MCF 10A (cell line): ENCODE data around the gene PLS1. TPM values are rescaled to one million over a fixed set of nuclear protein-coding genes. Genes with fewer than 3 reads are reported as not detected.

Experiments used
- BruUV-seq: library from RNA; stranded (reverse); fragments of 400-500 nt; replicated peaks from 2 replicates; lab custom pipeline; 2021; lab: Mats Ljungman, UMichigan
- CTCF ChIA-PET: fragments of 300-600 bp; sonication (Branson Sonifier 250); formaldehyde crosslinking; extraction: SDS; loops from one replicate; lab custom pipeline; 2021; ENCODE audit warnings: antibody characterized with exemption, inconsistent platforms; lab: Yijun Ruan, JAX
- POLR2A ChIA-PET: fragments of 300-600, 350-650 bp; sonication (Branson Sonifier 250); formaldehyde crosslinking; extraction: SDS; loops from one replicate; lab custom pipeline; 2020; ENCODE audit warnings: antibody characterized with exemption, inconsistent platforms; lab: Yijun Ruan, JAX
- DNase-seq: peaks from one replicate; pipeline ENCODE4 v3.0.0-alpha.2; 2018; ENCODE audit not compliant: unreplicated experiment
- H3K27ac Mint-ChIP-seq: one replicate; pipeline ENCODE4 v1.8.0; 2022; ENCODE audit warnings: mild to moderate bottlenecking, low read depth, mixed read lengths; ENCODE audit not compliant: unreplicated experiment
- H3K27me3 Mint-ChIP-seq: one replicate; pipeline ENCODE4 v1.8.0; 2022; ENCODE audit warnings: mixed read lengths; ENCODE audit not compliant: insufficient read depth, unreplicated experiment
- H3K36me3 Mint-ChIP-seq: one replicate; pipeline ENCODE4 v1.8.0; 2022; ENCODE audit warnings: mild to moderate bottlenecking, moderate library complexity, mixed read lengths; ENCODE audit not compliant: insufficient read depth, unreplicated experiment
- H3K4me1 Mint-ChIP-seq: one replicate; pipeline ENCODE4 v1.8.0; 2022; ENCODE audit warnings: mixed read lengths; ENCODE audit not compliant: insufficient read depth, unreplicated experiment
- H3K4me3 Mint-ChIP-seq: one replicate; pipeline ENCODE4 v1.8.0; 2022; ENCODE audit warnings: mild to moderate bottlenecking, moderate library complexity, mixed read lengths; ENCODE audit not compliant: unreplicated experiment
- H3K9me3 Mint-ChIP-seq: one replicate; pipeline ENCODE4 v1.8.0; 2022; ENCODE audit warnings: mixed read lengths; ENCODE audit not compliant: unreplicated experiment
- intact Hi-C: fragments of 100-400 bp; cut with micrococcal nuclease; formaldehyde crosslinking; loops from 2 replicates; pipeline ENCODE4 v1.14.1; 2022
- total RNA-seq: library from RNA; stranded (reverse); gene quantifications from 2 replicates; pipeline ENCODE4 v1.2.3, GENCODE V29; 2022
- TF ChIP-seq, protein P1 (sequence below): fragments of 200-600 bp; IDR thresholded peaks from one replicate; pipeline ENCODE4 v1.8.0; 2022; ENCODE audit warnings: antibody characterized with exemption, mild to moderate bottlenecking; ENCODE audit not compliant: unreplicated experiment

The PLS1 gene
- total RNA-seq, 1 experiment from 2014 or later: 7.3 TPM

DNA sequence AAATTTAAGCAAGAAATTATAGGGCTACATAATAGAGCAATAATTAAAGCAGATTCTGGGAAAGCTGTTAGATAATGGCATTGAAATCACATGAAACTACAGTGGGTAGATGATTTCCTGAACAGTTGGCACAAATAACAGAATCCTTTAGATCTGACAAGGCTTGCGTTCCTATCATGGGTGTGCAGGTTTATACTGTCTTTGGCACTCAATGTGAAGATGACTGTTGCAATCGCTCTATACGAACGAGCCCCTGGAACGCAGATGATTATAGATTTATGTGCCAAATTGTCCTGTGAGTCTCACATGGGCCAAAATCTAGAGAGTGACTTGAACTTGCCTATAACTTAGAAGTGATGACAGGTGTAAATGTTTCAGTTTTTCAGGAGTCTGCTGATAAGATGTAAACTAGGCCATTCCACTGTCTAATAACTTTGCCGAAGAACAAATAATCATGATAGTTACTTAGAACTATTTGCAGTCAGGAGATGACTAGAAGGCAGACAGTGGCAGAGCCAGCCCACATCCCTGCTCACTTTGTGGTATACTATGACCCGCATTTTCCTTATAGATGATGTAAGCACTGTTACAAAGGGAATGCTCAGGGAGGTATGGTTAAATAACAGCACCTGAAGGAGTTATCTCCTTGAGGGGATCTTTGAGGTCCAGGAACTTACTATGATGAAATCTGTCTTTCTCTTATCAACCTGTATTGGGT, 97.1 kb downstream of the PLS1 start:
- H3K27me3 Mint-ChIP-seq: no peaks in the 10 kb centered on the region
- ChIA-PET CTCF (no interaction called here), POLR2A (no interaction called here)
- no peak for DNase-seq
- peaks cover 8% of the 10 kb centered on the region for H3K36me3 Mint-ChIP-seq
- H3K27ac Mint-ChIP-seq: no peak overlapping the region
- no TSS peak for BruUV-seq
- H3K9me3 Mint-ChIP-seq: no peaks in the 10 kb centered on the region
- H3K4me1 Mint-ChIP-seq: no peaks in the 10 kb centered on the region
- TF ChIP-seq, protein P1, sequence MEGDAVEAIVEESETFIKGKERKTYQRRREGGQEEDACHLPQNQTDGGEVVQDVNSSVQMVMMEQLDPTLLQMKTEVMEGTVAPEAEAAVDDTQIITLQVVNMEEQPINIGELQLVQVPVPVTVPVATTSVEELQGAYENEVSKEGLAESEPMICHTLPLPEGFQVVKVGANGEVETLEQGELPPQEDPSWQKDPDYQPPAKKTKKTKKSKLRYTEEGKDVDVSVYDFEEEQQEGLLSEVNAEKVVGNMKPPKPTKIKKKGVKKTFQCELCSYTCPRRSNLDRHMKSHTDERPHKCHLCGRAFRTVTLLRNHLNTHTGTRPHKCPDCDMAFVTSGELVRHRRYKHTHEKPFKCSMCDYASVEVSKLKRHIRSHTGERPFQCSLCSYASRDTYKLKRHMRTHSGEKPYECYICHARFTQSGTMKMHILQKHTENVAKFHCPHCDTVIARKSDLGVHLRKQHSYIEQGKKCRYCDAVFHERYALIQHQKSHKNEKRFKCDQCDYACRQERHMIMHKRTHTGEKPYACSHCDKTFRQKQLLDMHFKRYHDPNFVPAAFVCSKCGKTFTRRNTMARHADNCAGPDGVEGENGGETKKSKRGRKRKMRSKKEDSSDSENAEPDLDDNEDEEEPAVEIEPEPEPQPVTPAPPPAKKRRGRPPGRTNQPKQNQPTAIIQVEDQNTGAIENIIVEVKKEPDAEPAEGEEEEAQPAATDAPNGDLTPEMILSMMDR: no peak
- H3K4me3 Mint-ChIP-seq: no peak overlapping the region
- intact Hi-C loops: no loop called here

DNA sequence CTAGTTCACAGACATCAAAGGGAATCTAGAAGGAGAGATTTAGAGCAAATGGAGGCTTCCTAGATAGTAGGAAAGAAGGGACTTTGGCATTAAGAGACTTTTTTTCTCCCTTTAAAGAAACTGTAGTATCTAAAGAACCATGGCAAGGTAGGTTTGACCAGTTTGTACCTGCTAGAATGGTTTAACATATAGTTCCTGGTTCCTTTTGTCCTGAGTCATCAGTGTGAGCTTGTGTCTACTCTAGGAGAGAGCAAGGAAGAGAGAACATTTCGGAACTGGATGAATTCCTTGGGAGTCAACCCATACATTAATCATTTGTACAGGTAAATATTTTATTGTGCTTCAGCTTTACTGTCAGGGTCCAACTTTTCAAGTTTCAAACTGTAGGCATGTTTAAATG, 98.0 kb downstream of the PLS1 start:
- POLR2A ChIA-PET: interaction anchor here (1.0 to 1.5 kb wide), 3 partner anchors 29 to 307 kb away, joined by 3 to 5 read pairs (median 3); partner anchors contain the start of genes ATR, TRPC1 and U2SURP
- Mint-ChIP-seq H3K27ac (no peak overlapping the region), H3K27me3 (no peaks in the 10 kb centered on the region), H3K36me3 (no peaks in the 10 kb centered on the region), H3K4me3 (no peak overlapping the region), H3K4me1 (no peaks in the 10 kb centered on the region), H3K9me3 (no peaks in the 10 kb centered on the region)
- intact Hi-C loops: no loop called here
- no TSS peak for BruUV-seq
- no peak for DNase-seq
- CTCF ChIA-PET: no interaction called here
- TF ChIP-seq, protein P1: no peak

DNA sequence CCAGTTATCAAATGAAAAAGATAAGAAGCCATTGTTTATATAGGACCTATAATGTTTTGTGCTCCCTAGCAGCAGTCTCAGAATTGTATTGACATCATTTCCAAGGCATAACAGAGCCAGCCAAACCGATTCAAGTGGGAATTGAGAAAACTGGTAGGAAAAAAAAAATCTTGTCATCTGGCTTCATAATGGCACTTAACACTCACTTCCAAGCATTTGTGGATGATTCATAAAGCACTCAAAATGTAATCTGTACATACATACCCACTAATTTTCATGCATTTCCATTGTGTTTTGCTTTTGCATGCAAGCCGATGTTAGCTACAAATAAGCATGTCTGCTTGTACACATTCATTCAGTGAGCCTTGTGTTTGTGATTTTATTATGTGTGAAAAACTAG, 109.0 kb downstream of the PLS1 start:
- intact Hi-C loops: no loop called here
- Mint-ChIP-seq H3K27me3 (no peaks in the 10 kb centered on the region), H3K27ac (no peak overlapping the region), H3K9me3 (no peaks in the 10 kb centered on the region), H3K4me3 (no peak overlapping the region), H3K36me3 (no peaks in the 10 kb centered on the region), H3K4me1 (no peaks in the 10 kb centered on the region)
- TF ChIP-seq, protein P1: no peak
- POLR2A ChIA-PET: interaction anchor here (0.7 to 1.3 kb wide), 2 partner anchors 18 to 311 kb away, joined by 3 to 5 read pairs; partner anchors contain the start of gene TRPC1
- CTCF ChIA-PET: interaction anchor here (1.2 to 1.3 kb wide), 2 partner anchors 22 to 124 kb away, joined by 3 to 5 read pairs; no protein-coding TSS in a partner anchor
- DNase-seq: no peak
- BruUV-seq: no TSS peak

DNA sequence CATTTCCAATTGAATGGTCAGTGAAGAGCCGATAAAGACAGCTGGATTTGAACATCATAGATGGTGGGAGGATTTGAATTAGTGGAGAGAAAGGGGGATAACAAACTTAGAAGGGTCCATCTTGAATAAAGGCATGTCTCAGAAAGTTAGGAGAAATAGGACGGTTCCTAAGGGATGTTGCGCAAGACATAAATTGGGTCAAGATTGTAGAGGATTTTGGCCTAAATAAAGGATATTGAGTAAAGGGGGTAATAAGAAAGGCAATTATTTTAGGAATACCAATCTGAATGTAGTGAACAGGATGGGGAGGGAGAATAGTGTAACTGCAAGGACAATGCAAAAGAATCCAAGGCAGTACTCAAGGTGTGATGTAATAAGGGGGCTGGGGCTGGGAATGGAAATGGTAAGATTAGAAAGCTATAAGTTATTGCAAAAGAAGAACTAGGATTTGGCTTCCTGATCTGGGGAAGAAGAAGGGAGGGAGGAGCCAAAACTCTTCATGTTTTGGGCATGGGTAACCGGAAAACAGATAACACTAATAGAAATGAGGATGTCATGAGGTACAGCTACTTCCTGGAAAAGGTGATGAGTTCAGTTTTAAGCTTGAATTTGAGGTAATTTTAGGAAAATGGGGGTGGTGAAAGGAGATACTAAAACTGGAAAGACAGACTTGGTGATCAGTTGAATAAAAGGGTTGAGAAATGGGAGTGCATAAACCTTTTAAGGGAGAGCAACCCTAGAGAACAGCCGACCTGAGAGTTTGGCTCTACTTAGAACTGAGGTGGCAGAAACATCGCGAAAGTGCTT, 110.3 kb downstream of the PLS1 start:
- Mint-ChIP-seq H3K36me3 (no peaks in the 10 kb centered on the region), H3K27ac (no peak overlapping the region), H3K27me3 (no peaks in the 10 kb centered on the region), H3K9me3 (no peaks in the 10 kb centered on the region), H3K4me1 (no peaks in the 10 kb centered on the region), H3K4me3 (no peak overlapping the region)
- POLR2A ChIA-PET: interaction anchor here (0.7 kb wide), 1 partner anchor 11 kb away, joined by 3 read pairs; no protein-coding TSS in a partner anchor
- no peak for DNase-seq
- TF ChIP-seq, protein P1: no peak
- no TSS peak for BruUV-seq
- CTCF ChIA-PET: interaction anchor here (1.8 kb wide), 1 partner anchor 120 kb away, joined by 5 read pairs; no protein-coding TSS in a partner anchor
- intact Hi-C loops: no loop called here
